ENCODE data around the gene PFN3.

- TF ChIP-seq POLR2A (IDR thresholded peaks at IDR 0.05) = no peak
- TF ChIP-seq CTCF (IDR thresholded peaks at IDR 0.05) = no peak
These were observed 11.9 kb downstream of the PFN3 start for GRCh38 chr5:177388521-177389052.
